A549 (cell line): ENCODE measurements around the gene MGST2. TPM values are rescaled to one million over a fixed set of nuclear protein-coding genes. Genes with fewer than 3 reads are reported as not detected.

ENCODE experiments used
- ATAC-seq, 2 experiments: fragments of 200-7000 bp in 1 of 2; fragments of >200 bp in 1 of 2; cut with Nextera tagmentation in 1 of 2; cut with Tn5 transposase in 1 of 2; 3 replicates each; pipeline versions ENCODE4 v1.8.0 to v1.9.1; 2018 to 2020; ENCODE audit warnings: mild to moderate bottlenecking in 1 of 2, moderate library complexity in 1 of 2
- CTCF ChIA-PET: fragments of 300-600 bp; sonication (Branson Sonifier 250); formaldehyde crosslinking; extraction: SDS; loops from one replicate; lab custom pipeline; 2021; ENCODE audit warnings: antibody characterized with exemption, inconsistent platforms; lab: Yijun Ruan, JAX
- POLR2A ChIA-PET: fragments of 350-600 bp; formaldehyde crosslinking; extraction: SDS; loops from one replicate; lab custom pipeline; 2021; ENCODE audit warnings: antibody characterized with exemption, inconsistent platforms; lab: Yijun Ruan, JAX
- DNase-seq, 2 experiments: peaks; one replicate each; pipeline versions ENCODE4 v3.0.0 to v3.0.0-alpha.2; 2011 to 2016; ENCODE audit warnings: low read depth in 1 of 2, low spot score in 1 of 2
- FAIRE-seq: peaks from 2 replicates; lab custom pipeline; 2011; peaks lifted over from hg19 to GRCh38; lab: Jason Lieb, UNC
- H3K27ac ChIP-seq, 2 experiments: fragments of >200 bp; sonication (Bioruptor Twin); formaldehyde crosslinking; 3 replicates each; pipeline ENCODE4 v1.5.1; 2016 to 2017
- H3K4me1 ChIP-seq: fragments of >200 bp; sonication (Bioruptor Twin); formaldehyde crosslinking; 3 replicates; pipeline ENCODE4 v1.6.1; 2016
- H3K4me2 ChIP-seq: fragments of >200 bp; sonication (Bioruptor Twin); formaldehyde crosslinking; 3 replicates; pipeline ENCODE4 v1.6.1; 2016
- H3K4me3 ChIP-seq: fragments of >200 bp; sonication (Bioruptor Twin); formaldehyde crosslinking; 3 replicates; pipeline ENCODE4 v1.5.1; 2016
- H3K9me3 ChIP-seq: fragments of >200 bp; sonication (Bioruptor Twin); formaldehyde crosslinking; 3 replicates; pipeline ENCODE4 v1.6.1; 2016
- CBX2 ChIP-seq: fragments of 200-600 bp; sonication (generic); IDR thresholded peaks from 2 replicates; pipeline ENCODE4 v1.6.1; 2016; ENCODE audit warnings: low read depth, mild to moderate bottlenecking, borderline replicate concordance
- CBX8 ChIP-seq: fragments of 200-600 bp; sonication (generic); IDR thresholded peaks from 2 replicates; pipeline ENCODE4 v1.6.1; 2016
- CEBPB ChIP-seq, 2 experiments: fragments of >200 bp in 1 of 2; sonication (Bioruptor Twin) in 1 of 2; formaldehyde crosslinking in 1 of 2; IDR thresholded peaks; 2 replicates each; pipeline ENCODE4 v1.6.1; 2012 to 2016
- CHD2 ChIP-seq: fragments of 150-350 bp; IDR thresholded peaks from 2 replicates; pipeline ENCODE4 v1.6.1; 2014; ENCODE audit warnings: low read length; ENCODE audit not compliant: partially characterized antibody
- CHD4 ChIP-seq: fragments of 200-600 bp; sonication (generic); IDR thresholded peaks from 2 replicates; pipeline ENCODE4 v1.6.1; 2016; ENCODE audit warnings: antibody characterized with exemption, mild to moderate bottlenecking, borderline replicate concordance
- EHMT2 ChIP-seq: fragments of 200-600 bp; sonication (generic); IDR thresholded peaks from 2 replicates; pipeline ENCODE4 v1.6.1; 2016; ENCODE audit warnings: antibody characterized with exemption, low read depth, mild to moderate bottlenecking, moderate library complexity
- ESRRA ChIP-seq: fragments of 150-350 bp; IDR thresholded peaks from 2 replicates; pipeline ENCODE4 v1.6.1; 2014; ENCODE audit warnings: mild to moderate bottlenecking, low read length, borderline replicate concordance
- FOSB ChIP-seq: fragments of 250-450 bp; sonication (Bioruptor Pico); IDR thresholded peaks from 2 replicates; pipeline ENCODE4 v1.5.0; 2020; ENCODE audit warnings: mild to moderate bottlenecking, moderate library complexity
- FOXS1 ChIP-seq: fragments of 250-450 bp; sonication (Bioruptor Pico); IDR thresholded peaks from 2 replicates; pipeline ENCODE4 v1.5.0; 2020; ENCODE audit warnings: mild to moderate bottlenecking, moderate library complexity
- GATA3 ChIP-seq: IDR thresholded peaks from 2 replicates; pipeline ENCODE4 v1.6.1; 2012; ENCODE audit warnings: borderline replicate concordance
- HOXA7 ChIP-seq: fragments of 250-450 bp; sonication (Bioruptor Pico); IDR thresholded peaks from 2 replicates; pipeline ENCODE4 v1.5.0; 2020; ENCODE audit warnings: mild to moderate bottlenecking, moderate library complexity
- HOXB13 ChIP-seq: fragments of 250-450 bp; sonication (Bioruptor Pico); IDR thresholded peaks from 2 replicates; pipeline ENCODE4 v1.5.0; 2020; ENCODE audit warnings: low read depth, mild to moderate bottlenecking, moderate library complexity
- HOXB5 ChIP-seq: fragments of 250-450 bp; sonication (Bioruptor Pico); IDR thresholded peaks from 2 replicates; pipeline ENCODE4 v1.5.0; 2020; ENCODE audit warnings: mild to moderate bottlenecking, moderate library complexity
- JUNB ChIP-seq: fragments of >200 bp; sonication (Bioruptor Twin); formaldehyde crosslinking; IDR thresholded peaks from 2 replicates; pipeline ENCODE4 v1.6.1; 2016
- MYC ChIP-seq: IDR thresholded peaks from 2 replicates; pipeline ENCODE4 v1.6.1; 2012; ENCODE audit warnings: mild to moderate bottlenecking, inconsistent platforms, low read length, improper control_type of control experiment, borderline replicate concordance
- NPAS2 ChIP-seq: fragments of 250-450 bp; sonication (Bioruptor Pico); IDR thresholded peaks from 2 replicates; pipeline ENCODE4 v1.8.0; 2022; ENCODE audit warnings: mild to moderate bottlenecking, moderate library complexity, borderline replicate concordance
- NR3C1 ChIP-seq: fragments of >200 bp; sonication (Bioruptor Twin); formaldehyde crosslinking; IDR thresholded peaks from 3 replicates; pipeline ENCODE4 v1.6.1; 2017
- POLR2A ChIP-seq: IDR thresholded peaks from 2 replicates; pipeline ENCODE4 v1.6.1; 2012; ENCODE audit warnings: mild to moderate bottlenecking, low read length
- RARB ChIP-seq: fragments of 250-450 bp; sonication (Bioruptor Pico); IDR thresholded peaks from 2 replicates; pipeline ENCODE4 v1.8.0; 2021; ENCODE audit warnings: mild to moderate bottlenecking, moderate library complexity
- RCOR1 ChIP-seq: fragments of 150-350 bp; IDR thresholded peaks from 2 replicates; pipeline ENCODE4 v1.6.1; 2014; ENCODE audit warnings: antibody characterized with exemption, low read length, low read depth
- SMC3 ChIP-seq: fragments of >200 bp; sonication (Bioruptor Twin); formaldehyde crosslinking; IDR thresholded peaks from 3 replicates; pipeline ENCODE4 v1.6.1; 2018; ENCODE audit warnings: inconsistent platforms
- WGBS: methylation state at CpG from one replicate; pipeline ENCODE4 v1.1.6; 2017; ENCODE audit errors: missing lambda C conversion rate; 5-methylcytosine and 5-hydroxymethylcytosine counted together
- polyA plus RNA-seq, 4 experiments: library from polyadenylated mRNA; depleted of rRNA in 3 of 4; stranded (reverse); fragments of >200 nt; fragmentation: RNase III in 1 of 4; extraction: RNeasy Plus Mini Kit Qiagen cat#74134 plus additional on column Dnase treatment in 1 of 4; gene quantifications; 2 replicates in 3 of 4; 3 replicates in 1 of 4; pipeline ENCODE4 v1.2.3, GENCODE V29; 2011 to 2017
- TF ChIP-seq, protein P1 (sequence below): IDR thresholded peaks from 2 replicates; pipeline ENCODE4 v1.6.1; 2012
- TF ChIP-seq, protein P2 (sequence below): fragments of 150-350 bp; IDR thresholded peaks from 2 replicates; pipeline ENCODE4 v1.6.1; 2014; ENCODE audit warnings: low read depth, mild to moderate bottlenecking, low read length
- TF ChIP-seq, protein P3 (sequence below): fragments of 200-600 bp; sonication (generic); IDR thresholded peaks from 2 replicates; pipeline ENCODE4 v1.6.1; 2016; ENCODE audit warnings: antibody characterized with exemption, mild to moderate bottlenecking, moderate library complexity

MGST2 gene
- polyA plus RNA-seq, 2 of the 4 experiments (the other 2 are of a cell fraction): 44.0 to 62.1 TPM

DNA sequence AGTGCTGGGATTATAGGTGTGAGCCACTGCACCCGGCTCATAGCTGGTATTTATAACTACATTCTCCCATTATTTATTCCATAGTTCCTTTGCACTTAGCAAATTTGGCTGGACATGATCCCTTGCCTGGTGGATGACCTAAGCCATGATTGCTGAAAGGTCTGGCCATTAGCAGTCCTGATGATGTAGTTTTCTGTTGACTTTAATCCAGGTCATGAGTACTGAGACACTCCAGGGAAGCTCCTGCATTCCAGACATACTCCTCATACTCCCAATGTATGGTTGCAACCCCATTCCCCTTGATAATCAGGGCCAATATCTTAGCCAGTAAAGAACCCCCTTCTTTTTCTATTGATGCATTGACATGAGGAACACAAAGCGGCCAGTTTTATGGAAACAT lies 24.4 kb upstream of the MGST2 start (continued):
- no peak for TF ChIP-seq CBX2
- TF ChIP-seq RCOR1: no peak
- TF ChIP-seq POLR2A: no peak
- no peak for TF ChIP-seq HOXA7 (CRISPR knock-in tag)
- TF ChIP-seq RARB (CRISPR knock-in tag): no peak
- no peak for TF ChIP-seq CHD4
- TF ChIP-seq FOSB (CRISPR knock-in tag): no peak
- TF ChIP-seq, protein P1, sequence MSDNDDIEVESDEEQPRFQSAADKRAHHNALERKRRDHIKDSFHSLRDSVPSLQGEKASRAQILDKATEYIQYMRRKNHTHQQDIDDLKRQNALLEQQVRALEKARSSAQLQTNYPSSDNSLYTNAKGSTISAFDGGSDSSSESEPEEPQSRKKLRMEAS: peak; percentile 27; the same call in 1 of the 2 replicates
- no peak for TF ChIP-seq CBX8
- TF ChIP-seq JUNB: peak; percentile 59
- no peak for TF ChIP-seq ESRRA
- no peak for TF ChIP-seq SMC3
- TF ChIP-seq, protein P2, sequence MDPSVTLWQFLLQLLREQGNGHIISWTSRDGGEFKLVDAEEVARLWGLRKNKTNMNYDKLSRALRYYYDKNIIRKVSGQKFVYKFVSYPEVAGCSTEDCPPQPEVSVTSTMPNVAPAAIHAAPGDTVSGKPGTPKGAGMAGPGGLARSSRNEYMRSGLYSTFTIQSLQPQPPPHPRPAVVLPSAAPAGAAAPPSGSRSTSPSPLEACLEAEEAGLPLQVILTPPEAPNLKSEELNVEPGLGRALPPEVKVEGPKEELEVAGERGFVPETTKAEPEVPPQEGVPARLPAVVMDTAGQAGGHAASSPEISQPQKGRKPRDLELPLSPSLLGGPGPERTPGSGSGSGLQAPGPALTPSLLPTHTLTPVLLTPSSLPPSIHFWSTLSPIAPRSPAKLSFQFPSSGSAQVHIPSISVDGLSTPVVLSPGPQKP: no peak
- TF ChIP-seq FOXS1 (CRISPR knock-in tag): no peak
- TF ChIP-seq, protein P3, sequence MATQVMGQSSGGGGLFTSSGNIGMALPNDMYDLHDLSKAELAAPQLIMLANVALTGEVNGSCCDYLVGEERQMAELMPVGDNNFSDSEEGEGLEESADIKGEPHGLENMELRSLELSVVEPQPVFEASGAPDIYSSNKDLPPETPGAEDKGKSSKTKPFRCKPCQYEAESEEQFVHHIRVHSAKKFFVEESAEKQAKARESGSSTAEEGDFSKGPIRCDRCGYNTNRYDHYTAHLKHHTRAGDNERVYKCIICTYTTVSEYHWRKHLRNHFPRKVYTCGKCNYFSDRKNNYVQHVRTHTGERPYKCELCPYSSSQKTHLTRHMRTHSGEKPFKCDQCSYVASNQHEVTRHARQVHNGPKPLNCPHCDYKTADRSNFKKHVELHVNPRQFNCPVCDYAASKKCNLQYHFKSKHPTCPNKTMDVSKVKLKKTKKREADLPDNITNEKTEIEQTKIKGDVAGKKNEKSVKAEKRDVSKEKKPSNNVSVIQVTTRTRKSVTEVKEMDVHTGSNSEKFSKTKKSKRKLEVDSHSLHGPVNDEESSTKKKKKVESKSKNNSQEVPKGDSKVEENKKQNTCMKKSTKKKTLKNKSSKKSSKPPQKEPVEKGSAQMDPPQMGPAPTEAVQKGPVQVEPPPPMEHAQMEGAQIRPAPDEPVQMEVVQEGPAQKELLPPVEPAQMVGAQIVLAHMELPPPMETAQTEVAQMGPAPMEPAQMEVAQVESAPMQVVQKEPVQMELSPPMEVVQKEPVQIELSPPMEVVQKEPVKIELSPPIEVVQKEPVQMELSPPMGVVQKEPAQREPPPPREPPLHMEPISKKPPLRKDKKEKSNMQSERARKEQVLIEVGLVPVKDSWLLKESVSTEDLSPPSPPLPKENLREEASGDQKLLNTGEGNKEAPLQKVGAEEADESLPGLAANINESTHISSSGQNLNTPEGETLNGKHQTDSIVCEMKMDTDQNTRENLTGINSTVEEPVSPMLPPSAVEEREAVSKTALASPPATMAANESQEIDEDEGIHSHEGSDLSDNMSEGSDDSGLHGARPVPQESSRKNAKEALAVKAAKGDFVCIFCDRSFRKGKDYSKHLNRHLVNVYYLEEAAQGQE: no peak
- peak; percentile 82; the same call in 1 of the 2 replicates for TF ChIP-seq GATA3
- TF ChIP-seq HOXB5 (CRISPR knock-in tag): no peak
- no peak for TF ChIP-seq NR3C1
- peak in 1 of 2 experiments; percentile 56; a peak in 1 of 4 replicates for TF ChIP-seq CEBPB (IDR thresholded peaks at IDR 0.05)
- no peak for TF ChIP-seq MYC

DNA sequence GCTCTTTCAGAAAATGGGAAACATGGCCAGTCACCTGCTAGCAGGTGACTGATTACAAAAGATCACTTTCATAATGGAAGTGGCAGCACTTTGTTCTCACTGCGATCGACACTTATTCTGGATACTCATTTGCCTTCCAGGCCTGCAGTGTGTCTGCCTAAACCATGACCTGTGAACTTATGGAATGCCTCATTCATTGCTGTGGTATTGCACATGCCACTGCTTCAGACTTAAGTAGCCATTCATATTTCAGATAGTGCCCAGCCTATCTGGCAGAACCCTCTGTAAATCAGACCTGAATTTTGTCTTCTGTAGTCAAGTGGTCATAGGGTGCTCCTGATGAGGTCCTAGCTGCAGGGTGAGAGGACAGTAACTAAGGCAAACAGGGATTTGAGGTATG lies 23.3 kb upstream of the MGST2 start:
- TF ChIP-seq ESRRA: no peak
- no peak for TF ChIP-seq HOXA7 (CRISPR knock-in tag)
- TF ChIP-seq EHMT2: no peak
- TF ChIP-seq CHD2: no peak
- TF ChIP-seq MYC: no peak
- TF ChIP-seq HOXB13 (CRISPR knock-in tag): no peak
- no peak for TF ChIP-seq NPAS2 (CRISPR knock-in tag)
- peaks cover 67% of the 10 kb centered on the region for H3K4me1 ChIP-seq
- no peak overlapping the region for H3K4me3 ChIP-seq
- H3K9me3 ChIP-seq: peaks cover 4% of the 10 kb centered on the region; the same call in 1 of the 3 replicates
- ATAC-seq: peak in 1 of 2 experiments; percentile 13; a peak in 2 of 6 replicates
- ChIA-PET POLR2A (no interaction called here), CTCF (interaction anchor here (0.9 to 13.0 kb wide), 5 partner anchors 9 to 38 kb away, joined by 3 to 109 read pairs (median 8); no protein-coding TSS in a partner anchor)
- peak overlapping the region; percentile 82 to 87 for H3K27ac ChIP-seq
- no peak for FAIRE-seq
- WGBS: 61% methylated on average over 2 of the region's 2 CpGs
- H3K4me2 ChIP-seq: peak overlapping the region; percentile 55; the same call in 1 of the 3 replicates
- peak in 1 of 2 experiments; percentile 19 for DNase-seq
